CD4-positive, alpha-beta T cell treated with Interferon gamma for 1 hour (primary cell): Measurements from ENCODE around the gene KIF25.

ENCODE experiments used
- DNase-seq: peaks from one replicate; pipeline ENCODE4 v3.0.0-alpha.2; 2020

The KIF25 gene

DNA sequence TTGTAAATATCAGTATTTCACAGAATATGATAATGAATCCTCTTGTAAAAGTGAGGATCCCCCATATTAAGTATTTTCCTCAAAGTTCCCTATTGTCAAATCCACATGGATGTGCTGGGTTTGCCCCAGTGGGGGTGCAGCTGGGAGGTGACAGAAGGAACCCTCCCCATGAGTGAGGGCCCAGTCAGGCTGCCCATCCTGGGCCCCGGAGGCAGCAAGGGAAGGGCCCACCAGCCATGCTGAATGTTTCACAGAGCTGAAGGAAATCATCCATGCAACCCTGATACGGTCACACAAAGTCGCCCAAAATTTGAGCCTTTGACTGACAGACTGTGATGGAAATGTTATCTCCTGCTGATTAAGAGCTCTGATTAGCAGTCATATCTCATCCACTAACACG is 41.8 kb downstream of the KIF25 start:
- no peak for DNase-seq

DNA sequence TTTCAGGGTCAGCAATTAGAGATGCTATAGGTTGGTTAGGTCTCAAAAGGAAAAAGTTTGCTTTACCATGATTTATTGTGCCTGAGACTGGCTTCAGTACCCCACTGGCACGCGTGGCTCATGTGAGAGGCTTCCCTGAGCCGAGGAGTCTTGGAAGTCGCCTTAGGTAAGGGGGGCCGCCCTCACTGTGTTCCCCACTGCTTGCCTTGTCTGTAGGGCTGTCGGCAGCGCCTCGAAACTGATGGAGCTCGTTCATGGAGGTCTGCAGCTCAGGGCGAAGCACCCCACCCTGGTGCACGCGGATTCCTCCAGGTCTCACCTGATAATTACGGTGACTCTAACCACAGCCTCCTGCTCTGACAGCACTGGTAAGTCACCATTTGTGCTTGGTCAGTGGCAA is 42.4 kb downstream of the KIF25 start:
- DNase-seq: no peak

GRCh38 chr6:168040856-168041496 is 43.5 kb downstream of the KIF25 start:
- DNase-seq: no peak

DNA sequence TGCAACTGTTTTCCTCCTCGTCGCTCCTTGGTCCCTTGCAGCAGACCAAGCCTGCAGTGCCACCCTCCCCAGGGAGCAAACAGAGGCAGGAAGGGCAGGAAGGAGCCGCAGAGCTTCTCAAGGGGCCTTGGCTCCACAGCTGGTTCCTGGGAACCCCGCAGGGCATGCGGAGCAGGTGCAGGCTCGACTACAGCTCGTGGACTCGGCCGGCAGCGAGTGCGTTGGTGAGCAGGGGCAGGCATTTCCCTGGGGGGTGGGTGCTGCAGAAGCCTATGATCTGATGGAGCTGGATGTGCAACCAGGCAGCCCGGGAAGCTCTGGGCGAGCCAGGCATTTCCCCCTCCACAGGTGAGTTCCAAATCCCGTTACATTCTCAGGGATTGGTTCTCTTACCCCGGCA is 44.5 kb downstream of the KIF25 start:
- DNase-seq: no peak

DNA sequence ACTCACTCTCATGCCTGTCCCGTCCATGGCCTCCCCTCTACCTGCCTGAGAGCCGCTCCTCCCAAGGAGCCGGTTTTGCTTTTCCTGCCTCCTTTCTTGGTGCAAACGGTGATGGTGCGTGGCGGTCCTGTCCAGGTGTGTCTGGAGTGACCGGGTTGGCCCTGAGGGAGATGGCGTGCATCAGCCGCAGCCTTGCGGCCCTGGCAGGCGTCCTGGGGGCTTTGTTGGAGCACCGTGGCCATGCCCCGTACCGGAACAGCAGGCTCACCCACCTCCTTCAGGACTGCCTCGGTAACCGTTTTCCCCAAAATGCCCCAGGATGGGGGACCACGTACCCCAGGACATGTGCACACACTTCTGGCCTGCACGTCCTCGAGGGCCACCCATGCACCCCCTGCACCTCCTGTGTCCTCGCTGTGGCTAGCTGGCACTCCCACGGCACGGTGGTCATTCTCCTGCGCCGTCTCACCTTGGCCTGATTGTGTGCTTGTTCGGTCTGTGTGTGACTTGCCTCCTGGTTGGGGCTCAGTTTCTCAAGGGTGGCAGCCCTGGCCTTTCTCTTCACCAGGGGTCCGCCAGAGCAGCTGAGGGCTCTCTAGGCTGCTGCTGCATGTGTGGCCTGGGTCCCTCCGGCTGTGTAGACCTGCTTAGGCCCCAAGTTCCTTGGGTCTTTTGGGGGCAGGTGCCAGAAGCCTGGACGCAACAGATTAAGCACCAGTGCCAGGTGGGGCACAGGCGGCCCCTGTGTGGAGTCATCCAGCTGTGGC is 45.1 kb downstream of the KIF25 start:
- DNase-seq: no peak

DNA sequence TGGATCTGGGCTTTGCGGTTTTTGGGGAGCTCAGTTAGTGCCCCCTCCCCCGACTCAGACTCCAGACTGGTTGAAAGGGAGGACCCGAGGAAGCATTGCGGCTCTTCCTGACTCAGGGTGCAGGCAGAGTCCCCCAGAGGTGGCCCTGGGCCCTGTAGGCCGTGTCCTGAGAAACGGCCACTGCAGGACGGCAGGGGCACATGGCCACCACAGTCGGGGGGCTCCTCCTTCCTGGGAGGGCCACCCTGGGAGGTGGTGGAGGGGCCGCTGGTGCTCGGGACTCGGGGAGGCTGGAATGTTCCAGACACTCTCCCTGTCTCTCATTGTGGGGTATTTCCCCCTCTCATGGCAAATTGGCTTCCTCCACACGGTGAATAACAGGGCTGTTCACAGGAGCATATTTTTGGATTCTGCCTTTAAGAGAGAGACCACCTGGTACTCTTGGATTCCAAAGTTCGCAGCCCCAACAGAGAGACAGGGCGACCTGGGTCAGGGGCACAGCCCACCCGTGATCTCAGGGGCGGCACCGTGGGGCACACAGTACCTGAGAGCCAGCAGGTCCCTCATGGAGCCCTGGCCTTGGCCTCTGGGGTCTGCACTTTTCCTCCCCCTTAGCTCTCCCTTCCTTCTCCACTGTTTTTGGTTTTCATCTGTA is 45.8 kb downstream of the KIF25 start:
- no peak for DNase-seq

GRCh38 chr6:168043848-168044415 is 46.5 kb downstream of the KIF25 start:
- DNase-seq: no peak

GRCh38 chr6:168044521-168045130 is 47.2 kb downstream of the KIF25 start:
- no peak for DNase-seq

GRCh38 chr6:168045141-168045691 is 47.7 kb downstream of the KIF25 start:
- DNase-seq: no peak

GRCh38 chr6:168045706-168046620 is 48.5 kb downstream of the KIF25 start:
- DNase-seq: no peak

GRCh38 chr6:168046696-168047095 is 49.2 kb downstream of the KIF25 start:
- no peak for DNase-seq

DNA sequence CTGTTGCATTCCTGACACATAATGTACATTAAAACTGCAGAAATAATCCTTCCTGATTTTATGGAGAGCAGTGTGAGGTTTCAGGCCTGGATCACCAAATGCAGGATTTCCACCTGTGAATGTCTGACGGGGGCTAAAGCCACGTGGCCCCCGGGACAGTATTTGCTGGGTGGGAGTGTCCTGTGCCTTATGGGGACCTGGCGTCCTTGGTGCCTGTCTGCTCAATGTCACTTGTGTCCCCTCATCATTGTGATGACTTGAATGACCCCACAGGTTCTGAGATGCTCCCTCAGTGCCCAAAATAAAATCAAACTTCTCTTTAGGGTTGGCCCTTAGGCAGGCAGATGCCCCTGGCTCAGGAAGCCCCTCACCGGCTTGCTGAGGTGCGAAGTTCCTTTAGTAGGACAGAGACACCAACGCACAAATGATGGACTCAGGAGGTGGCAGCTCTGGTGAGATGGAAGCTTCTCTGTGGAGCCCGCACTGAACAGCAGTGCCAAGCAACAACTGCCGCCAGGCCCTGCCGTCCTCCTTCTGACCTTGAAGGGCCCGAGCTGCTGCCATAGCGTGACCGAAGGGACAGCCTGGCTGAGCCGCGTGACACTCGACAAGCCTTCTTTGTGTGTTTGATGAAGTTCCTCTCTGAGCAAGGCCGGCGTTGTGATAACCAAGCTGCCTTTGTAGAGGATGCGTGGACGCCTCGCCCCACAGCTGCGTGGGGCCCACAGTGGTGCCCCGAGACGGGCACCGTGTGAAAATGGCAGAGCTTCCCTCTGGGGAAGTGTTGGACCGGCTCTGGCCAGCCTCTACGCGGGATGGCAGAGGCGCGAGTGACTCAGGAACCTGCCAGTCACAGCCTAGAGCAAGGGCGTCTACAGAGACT is 50.6 kb downstream of the KIF25 start:
- no peak for DNase-seq

GRCh38 chr6:168048724-168049025 is 51.2 kb downstream of the KIF25 start:
- DNase-seq: no peak

- no peak for DNase-seq
Measured at GRCh38 chr6:168049277-168049676, 51.8 kb downstream of the KIF25 start.

GRCh38 chr6:168049706-168050224 is 52.3 kb downstream of the KIF25 start:
- no peak for DNase-seq

DNA sequence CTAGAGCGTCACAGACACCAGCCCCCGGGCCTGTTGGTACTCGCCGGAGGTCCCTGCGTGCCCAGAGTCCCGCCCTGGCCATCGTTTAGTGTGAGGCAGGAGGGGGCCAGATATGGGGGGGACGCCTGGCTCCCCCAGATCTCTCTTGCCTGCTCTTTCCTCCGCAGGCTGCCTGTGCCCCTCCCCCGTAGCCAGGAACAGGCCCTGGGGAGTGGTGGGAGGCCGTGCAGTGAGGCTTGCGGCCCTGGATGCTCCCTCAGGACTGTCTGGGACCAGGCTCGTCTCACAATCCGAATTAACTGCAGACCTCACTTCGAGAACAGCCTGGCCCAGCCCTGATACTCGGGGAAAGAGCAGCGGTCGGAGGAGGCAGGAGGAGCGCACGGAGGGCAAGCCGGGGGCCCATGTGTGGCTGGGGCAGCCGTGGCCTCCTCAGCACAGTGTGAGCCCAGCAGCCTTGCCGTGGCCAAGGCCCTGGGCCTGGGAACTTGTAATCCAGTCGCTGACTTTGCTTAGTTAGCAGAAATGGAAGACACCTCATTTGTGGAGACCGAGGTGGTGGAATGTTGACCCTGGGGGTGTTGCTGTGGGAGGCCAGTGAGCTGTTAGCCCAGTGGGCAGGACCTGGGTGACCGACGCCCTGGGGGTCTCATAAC is 52.9 kb downstream of the KIF25 start:
- no peak for DNase-seq

DNA sequence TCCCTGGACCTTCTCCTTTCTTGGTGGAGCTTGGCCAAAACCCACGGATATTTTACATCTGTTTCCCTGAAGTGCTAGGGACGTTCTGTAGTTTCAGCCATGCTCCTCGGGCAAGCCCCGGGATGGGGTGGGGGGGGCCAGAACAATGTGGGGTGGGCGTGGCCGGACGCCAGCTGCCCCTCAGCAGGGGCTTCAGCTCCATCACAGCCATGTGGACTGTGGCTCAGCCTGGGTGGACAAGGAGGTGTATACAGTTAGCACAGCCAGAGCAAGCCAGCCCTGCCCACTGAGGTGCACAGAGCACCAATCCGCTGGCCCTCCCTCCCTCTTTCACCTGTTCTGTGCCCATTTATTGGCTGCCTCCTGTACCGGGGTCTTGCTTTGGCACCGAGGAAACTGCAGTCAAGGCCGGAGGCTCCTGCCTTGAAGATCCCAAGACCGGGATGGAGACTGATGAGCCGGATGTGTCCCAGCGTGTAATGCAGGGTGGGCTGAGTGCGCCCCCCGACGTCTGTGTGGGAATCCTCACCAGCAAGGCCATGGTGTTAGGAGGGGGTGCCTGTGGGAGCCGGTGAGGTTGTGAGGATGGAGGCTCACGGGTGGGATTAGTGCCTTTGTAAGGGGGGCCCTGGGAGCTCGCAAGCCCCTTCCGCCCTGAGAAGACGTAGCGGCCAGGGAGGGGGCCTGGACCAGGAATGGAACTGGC is 53.6 kb downstream of the KIF25 start:
- no peak for DNase-seq

- DNase-seq: no peak
Measured at GRCh38 chr6:168051648-168052047, 54.2 kb downstream of the KIF25 start.

DNA sequence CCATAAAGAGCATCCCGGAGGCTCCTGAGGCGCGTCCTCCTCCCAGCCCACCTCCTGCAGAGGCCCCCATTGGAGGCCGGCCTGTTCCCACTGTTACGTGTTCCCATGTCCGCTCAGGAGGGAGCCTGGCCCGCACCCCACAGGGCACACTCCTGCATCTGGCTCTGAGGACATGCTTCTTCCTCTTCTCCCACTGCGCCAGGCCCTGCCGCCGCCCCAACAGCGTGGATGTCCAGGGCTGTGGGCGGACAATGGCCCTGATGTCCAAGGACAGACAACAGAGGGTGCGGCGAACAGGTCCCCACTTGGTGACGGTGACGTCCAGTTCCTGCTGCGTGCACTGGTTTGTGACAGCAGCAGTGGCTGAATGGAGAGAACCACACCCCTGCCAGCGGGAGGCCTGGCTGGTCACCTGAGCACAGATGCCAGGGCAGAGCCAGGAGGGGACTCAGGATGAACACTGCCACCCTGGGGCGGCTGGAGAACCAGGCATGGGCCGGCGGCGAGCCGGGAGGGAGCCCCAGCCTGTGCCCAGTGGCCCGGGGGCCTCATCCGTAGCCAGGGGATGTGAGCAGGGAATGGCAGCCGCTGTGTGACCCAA is 54.9 kb downstream of the KIF25 start:
- DNase-seq: no peak
